T-cell (primary cell): Measurements from ENCODE around the gene ATXN7. TPM values are rescaled to one million over a fixed set of nuclear protein-coding genes. Genes with fewer than 3 reads are reported as not detected.

Source experiments
- ATAC-seq, 4 experiments: fragments of 200-7000 bp in 3 of 4; fragments of 150-1000 bp in 1 of 4; cut with Tn5 transposase; replicated peaks in 1 of 4; 1 replicate in 3 of 4; 2 replicates in 1 of 4; pipeline ENCODE4 v1.10.0; 2021; ENCODE audit warnings: moderate library complexity in 3 of 4, mild to moderate bottlenecking in 2 of 4, moderate number of reproducible peaks in 1 of 4
- CTCF ChIA-PET, 2 donors: fragments of 300-600 bp; sonication (Branson Sonifier 250); formaldehyde crosslinking; loops; one replicate each; lab custom pipeline; 2022; ENCODE audit warnings: antibody characterized with exemption in 2 of 2; lab: Charles Lee
- POLR2A ChIA-PET, 2 donors: fragments of 300-600 bp; sonication (Branson Sonifier 250); formaldehyde crosslinking; loops; one replicate each; lab custom pipeline; 2022; ENCODE audit warnings: antibody characterized with exemption in 2 of 2; lab: Charles Lee
- DNase-seq, 35 experiments: peaks; one replicate each; pipeline versions ENCODE4 v3.0.0 to v3.0.0-alpha.2; 2013 to 2023
- H3K27ac ChIP-seq: one replicate; pipeline ENCODE4 v1.5.1; 2013; ENCODE audit warnings: low read length
- H3K27me3 ChIP-seq, 2 experiments: replicated peaks in 1 of 2; 1 replicate in 1 of 2; 2 replicates in 1 of 2; pipeline versions ENCODE4 v1.6.1 to v1.7.0; 2013; ENCODE audit warnings: low read length in 1 of 2, mixed read lengths in 1 of 2; ENCODE audit not compliant: control insufficient read depth in 2 of 2, insufficient read depth in 2 of 2; ENCODE audit errors: extremely low read depth in 1 of 2
- H3K36me3 ChIP-seq, 2 donors: 1 replicate in 1 of 2; 2 replicates in 1 of 2; pipeline versions ENCODE4 v1.6.1 to v1.7.0; 2013; ENCODE audit warnings: low read length in 1 of 2; ENCODE audit not compliant: control insufficient read depth in 2 of 2, insufficient read depth in 1 of 2; ENCODE audit errors: extremely low read depth in 1 of 2
- H3K4me1 ChIP-seq, 2 experiments: 1 replicate in 1 of 2; 2 replicates in 1 of 2; pipeline versions ENCODE4 v1.6.1 to v1.7.0; 2013; ENCODE audit warnings: low read length in 2 of 2, mixed read lengths in 1 of 2; ENCODE audit not compliant: insufficient read depth in 2 of 2, control insufficient read depth in 1 of 2; ENCODE audit errors: extremely low read depth in 1 of 2
- H3K4me3 ChIP-seq, 2 donors: 1 replicate in 1 of 2; 2 replicates in 1 of 2; pipeline versions ENCODE4 v1.5.1 to v1.7.0; 2013; ENCODE audit warnings: mild to moderate bottlenecking in 2 of 2, low read length in 1 of 2, moderate library complexity in 1 of 2; ENCODE audit not compliant: control insufficient read depth in 1 of 2; ENCODE audit errors: extremely low read depth in 1 of 2
- H3K9me3 ChIP-seq: 2 replicates; pipeline ENCODE4 v1.7.0; 2013
- H3K27ac Mint-ChIP-seq, 2 donors: one replicate each; pipeline ENCODE4 v1.8.0; 2020 to 2021; ENCODE audit warnings: mild to moderate bottlenecking in 2 of 2, mixed read lengths in 2 of 2
- H3K27me3 Mint-ChIP-seq, 2 donors: one replicate each; pipeline ENCODE4 v1.8.0; 2021 to 2022; ENCODE audit warnings: mixed read lengths in 2 of 2
- H3K36me3 Mint-ChIP-seq: one replicate; pipeline ENCODE4 v1.8.0; 2021; ENCODE audit warnings: mixed read lengths
- H3K4me1 Mint-ChIP-seq, 3 donors: one replicate each; pipeline ENCODE4 v1.8.0; 2020 to 2022; ENCODE audit warnings: mixed read lengths in 3 of 3, mild to moderate bottlenecking in 1 of 3
- H3K4me3 Mint-ChIP-seq, 3 donors: one replicate each; pipeline ENCODE4 v1.8.0; 2020 to 2022; ENCODE audit warnings: mild to moderate bottlenecking in 3 of 3, mixed read lengths in 3 of 3, moderate library complexity in 3 of 3
- H3K9me3 Mint-ChIP-seq, 3 donors: one replicate each; pipeline ENCODE4 v1.8.0; 2020 to 2022; ENCODE audit warnings: mixed read lengths in 3 of 3
- WGBS: methylation state at CpG from one replicate; pipeline ENCODE4 v1.1.5; 2013; ENCODE audit warnings: missing lambda C conversion rate; ENCODE audit not compliant: insufficient coverage; 5-methylcytosine and 5-hydroxymethylcytosine counted together
- total RNA-seq, 35 experiments: library from RNA in 6 of 35; stranded (reverse) in 6 of 35; fragments of 120-200 nt in 1 of 35; gene quantifications; one replicate each; pipeline versions ENCODE4 v1.2.1 to v1.2.4 and lab custom pipeline; 2013 to 2026

ATXN7 gene
- total RNA-seq, 5 donors from 2014 or later (not counting 1 experiment from before 2014, with no cell fraction given): 110 to 231 (median 123) TPM

- no peaks in the 10 kb centered on the region for H3K9me3 Mint-ChIP-seq
- ChIA-PET POLR2A (no interaction called here), CTCF (interaction anchor here in 1 of 2 donors (0.5 to 1.6 kb wide), 2 partner anchors 19 to 21 kb away, joined by 4 to 5 read pairs; no protein-coding TSS in a partner anchor)
- Histone ChIP-seq H3K36me3 (peaks cover 4 to 14% of the 10 kb centered on the region in 2 donors), H3K4me1 (peaks cover 54 to 75% of the 10 kb centered on the region in 2 experiments), H3K27ac (no peak overlapping the region), H3K27me3 (no peaks in the 10 kb centered on the region), H3K4me3 (no peak overlapping the region), H3K9me3 (no peaks in the 10 kb centered on the region)
- peak overlapping the region in 2 of 3 donors; percentile 31 to 91 for H3K4me3 Mint-ChIP-seq
- H3K36me3 Mint-ChIP-seq: peaks cover 20% of the 10 kb centered on the region
- 83% methylated on average over 1 of the region's 1 CpG for WGBS
- no peak for DNase-seq
- H3K27me3 Mint-ChIP-seq: no peaks in the 10 kb centered on the region
- ATAC-seq: no peak
- peaks cover 95 to 98% (median 98%) of the 10 kb centered on the region in 3 donors for H3K4me1 Mint-ChIP-seq
- H3K27ac Mint-ChIP-seq: peak overlapping the region; percentile 94 to 96
These were observed 110.8 kb downstream of the ATXN7 start for GRCh38 chr3:63974451-63974850.

DNA sequence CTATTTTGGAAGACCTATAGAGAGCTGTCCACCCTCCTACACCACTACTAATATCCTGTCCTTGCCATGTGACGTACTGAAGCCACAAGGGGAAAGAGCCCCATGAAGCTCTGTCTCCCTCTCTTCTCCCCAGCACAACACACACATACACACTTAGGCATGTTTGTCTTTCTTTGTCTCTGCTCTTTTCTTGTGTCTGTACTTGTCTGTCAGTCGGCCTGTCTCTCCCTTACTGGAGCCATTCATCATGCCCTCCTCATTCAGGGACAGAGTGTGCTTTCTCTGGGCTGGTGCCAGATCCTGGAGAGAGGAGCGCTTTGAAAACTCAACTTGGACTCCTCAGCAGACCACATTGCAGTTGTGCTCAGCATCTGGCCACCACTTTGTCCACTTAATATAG lies 112.1 kb downstream of the ATXN7 start:
- Histone ChIP-seq H3K36me3 (peaks cover 6 to 20% of the 10 kb centered on the region in 2 donors), H3K27me3 (no peaks in the 10 kb centered on the region), H3K4me3 (no peak overlapping the region), H3K27ac (no peak overlapping the region), H3K4me1 (peaks cover 61 to 75% of the 10 kb centered on the region in 2 experiments), H3K9me3 (no peaks in the 10 kb centered on the region)
- H3K4me3 Mint-ChIP-seq: peak overlapping the region in 2 of 3 donors; percentile 0 to 88
- ATAC-seq: no peak
- DNase-seq: no peak
- POLR2A ChIA-PET: interaction anchor here (1.1 to 4.4 kb wide), 2 partner anchors 8 to 15 kb away, joined by 12 to 119 read pairs; no protein-coding TSS in a partner anchor
- CTCF ChIA-PET: interaction anchor here (1.2 to 7.0 kb wide), 6 partner anchors 11 to 48 kb away, joined by 3 to 220 read pairs (median 29); partner anchors contain the start of gene PSMD6 (in 1 of the 2)
- H3K9me3 Mint-ChIP-seq: no peaks in the 10 kb centered on the region
- peaks cover 95 to 98% (median 98%) of the 10 kb centered on the region in 3 donors for H3K4me1 Mint-ChIP-seq
- peaks cover 27% of the 10 kb centered on the region for H3K36me3 Mint-ChIP-seq
- WGBS: 69% methylated on average over 3 of the region's 3 CpGs
- H3K27ac Mint-ChIP-seq: peak overlapping the region; percentile 88 to 96
- H3K27me3 Mint-ChIP-seq: no peaks in the 10 kb centered on the region

DNA sequence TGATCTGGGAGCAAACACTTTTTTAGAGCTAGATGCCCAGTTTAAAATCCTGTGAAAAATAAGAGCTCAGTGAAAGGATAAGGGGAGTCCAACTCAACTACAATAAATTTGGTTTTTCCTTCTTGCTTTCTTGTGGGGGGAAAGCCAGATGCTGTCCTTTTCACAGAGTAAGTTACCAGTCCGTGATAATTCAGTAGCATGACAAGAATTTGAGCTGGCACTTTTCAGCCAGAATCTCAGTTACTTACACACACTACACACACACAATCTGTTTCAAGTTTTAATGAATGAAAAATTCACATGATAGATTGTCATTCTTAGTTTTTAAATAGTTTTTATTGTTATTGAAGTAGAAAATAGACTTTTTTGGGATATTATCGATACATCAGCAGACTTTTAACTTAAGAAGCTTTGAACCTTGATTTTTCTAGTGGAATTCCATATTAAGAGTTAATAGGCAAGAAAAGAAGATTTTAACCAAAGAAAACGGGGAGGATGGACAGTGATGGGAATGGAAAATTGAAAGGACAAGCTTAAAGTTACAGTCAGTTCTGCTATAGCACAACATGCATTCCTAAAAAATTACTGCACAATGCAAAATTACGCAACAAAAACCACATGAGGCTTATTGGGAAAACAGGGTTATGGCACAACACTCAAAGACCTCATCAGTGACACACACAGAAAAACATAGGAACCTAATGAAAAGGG lies 112.6 kb downstream of the ATXN7 start:
- Mint-ChIP-seq H3K36me3 (peaks cover 29% of the 10 kb centered on the region), H3K27ac (peak overlapping the region; percentile 88 to 96), H3K9me3 (no peaks in the 10 kb centered on the region), H3K4me3 (peak overlapping the region; percentile 50 to 88 (median 59)), H3K27me3 (no peaks in the 10 kb centered on the region), H3K4me1 (peaks cover 95 to 98% (median 98%) of the 10 kb centered on the region in 3 donors)
- Histone ChIP-seq H3K9me3 (no peaks in the 10 kb centered on the region), H3K4me1 (peaks cover 61 to 75% of the 10 kb centered on the region in 2 experiments), H3K27ac (peak overlapping the region; percentile 5), H3K36me3 (peaks cover 10 to 26% of the 10 kb centered on the region in 2 donors), H3K27me3 (no peaks in the 10 kb centered on the region), H3K4me3 (no peak overlapping the region)
- no peak for ATAC-seq
- 100% methylated on average over 1 of the region's 4 CpGs for WGBS
- DNase-seq: no peak
- POLR2A ChIA-PET: interaction anchor here (0.6 to 4.4 kb wide), 5 partner anchors 8 to 47 kb away, joined by 3 to 119 read pairs (median 12); no protein-coding TSS in a partner anchor
- CTCF ChIA-PET: interaction anchor here (0.5 to 7.0 kb wide), 7 partner anchors 12 to 47 kb away, joined by 3 to 220 read pairs (median 4); partner anchors contain the start of gene PSMD6 (in 1 of the 2)

GRCh38 chr3:63976872-63977200 lies 113.2 kb downstream of the ATXN7 start:
- ATAC-seq (no peak), DNase-seq (no peak)
- Mint-ChIP-seq H3K27ac (peak overlapping the region; percentile 88 to 96), H3K36me3 (peaks cover 30% of the 10 kb centered on the region), H3K4me1 (peaks cover 91 to 100% (median 99%) of the 10 kb centered on the region in 3 donors), H3K27me3 (no peaks in the 10 kb centered on the region), H3K4me3 (peak overlapping the region; percentile 50 to 88 (median 59)), H3K9me3 (no peaks in the 10 kb centered on the region)
- H3K4me3 ChIP-seq: no peak overlapping the region
- H3K4me1 ChIP-seq: peaks cover 61 to 74% of the 10 kb centered on the region in 2 experiments
- H3K27me3 ChIP-seq: no peaks in the 10 kb centered on the region
- H3K36me3 ChIP-seq: peaks cover 10 to 31% of the 10 kb centered on the region in 2 donors
- peak overlapping the region; percentile 5 for H3K27ac ChIP-seq
- CTCF ChIA-PET: interaction anchor here (1.3 to 7.0 kb wide), 4 partner anchors 12 to 15 kb away, joined by 4 to 220 read pairs (median 55); no protein-coding TSS in a partner anchor
- WGBS: 74% methylated on average over 2 of the region's 2 CpGs
- POLR2A ChIA-PET: interaction anchor here (1.1 to 4.4 kb wide), 4 partner anchors 9 to 43 kb away, joined by 3 to 119 read pairs (median 20); no protein-coding TSS in a partner anchor
- H3K9me3 ChIP-seq: no peaks in the 10 kb centered on the region

GRCh38 chr3:63977893-63978292 lies 114.2 kb downstream of the ATXN7 start:
- no peaks in the 10 kb centered on the region for H3K9me3 ChIP-seq
- WGBS: 52% methylated on average over 4 of the region's 4 CpGs
- peak overlapping the region; percentile 88 to 96 for H3K27ac Mint-ChIP-seq
- no peaks in the 10 kb centered on the region for H3K27me3 ChIP-seq
- no peaks in the 10 kb centered on the region for H3K9me3 Mint-ChIP-seq
- peaks cover 40% of the 10 kb centered on the region for H3K36me3 Mint-ChIP-seq
- peaks cover 13 to 41% of the 10 kb centered on the region in 2 donors for H3K36me3 ChIP-seq
- POLR2A ChIA-PET: interaction anchor here (0.6 to 4.4 kb wide), 7 partner anchors 8 to 56 kb away, joined by 3 to 119 read pairs (median 6); no protein-coding TSS in a partner anchor
- H3K27ac ChIP-seq: peak overlapping the region; percentile 69
- H3K4me3 Mint-ChIP-seq: peak overlapping the region; percentile 62 to 88 (median 65)
- no peak overlapping the region for H3K4me3 ChIP-seq
- DNase-seq (no peak), ATAC-seq (peak in 1 of 4 experiments; percentile 25)
- H3K4me1 ChIP-seq: peaks cover 62 to 73% of the 10 kb centered on the region in 2 experiments
- no peaks in the 10 kb centered on the region for H3K27me3 Mint-ChIP-seq
- CTCF ChIA-PET: interaction anchor here (0.5 to 7.0 kb wide), 19 partner anchors 8 to 82 kb away, joined by 3 to 220 read pairs (median 6); partner anchors contain the start of genes PSMD6 (in 1 of the 2) and SCAANT1 (in 1 of the 2)
- peaks cover 91 to 100% (median 99%) of the 10 kb centered on the region in 3 donors for H3K4me1 Mint-ChIP-seq
